ENCODE data around the gene SDHA.

Gene SDHA

DNA sequence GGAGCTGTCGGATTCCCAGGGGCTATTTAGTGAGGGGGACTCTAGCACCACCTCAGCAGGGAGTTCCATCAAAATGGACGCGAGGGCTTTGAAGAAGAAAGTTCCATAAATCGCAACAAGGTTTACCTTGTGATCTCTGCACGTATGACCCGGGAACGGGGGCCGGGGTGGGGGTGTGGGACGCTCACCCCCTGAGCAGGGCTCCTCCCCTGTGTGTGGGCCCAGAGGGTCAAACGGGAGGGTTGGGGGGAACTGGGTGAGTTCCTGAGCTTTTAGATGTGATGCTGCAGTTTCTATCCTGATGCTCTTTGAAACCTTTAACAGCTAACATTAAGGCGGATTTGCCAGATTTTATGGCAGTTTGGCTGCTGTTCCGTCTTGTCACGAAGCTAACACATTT, 45.7 kb upstream of the SDHA start:
- ChIA-PET POLR2A (no interaction called here), CTCF (no interaction called here)

DNA sequence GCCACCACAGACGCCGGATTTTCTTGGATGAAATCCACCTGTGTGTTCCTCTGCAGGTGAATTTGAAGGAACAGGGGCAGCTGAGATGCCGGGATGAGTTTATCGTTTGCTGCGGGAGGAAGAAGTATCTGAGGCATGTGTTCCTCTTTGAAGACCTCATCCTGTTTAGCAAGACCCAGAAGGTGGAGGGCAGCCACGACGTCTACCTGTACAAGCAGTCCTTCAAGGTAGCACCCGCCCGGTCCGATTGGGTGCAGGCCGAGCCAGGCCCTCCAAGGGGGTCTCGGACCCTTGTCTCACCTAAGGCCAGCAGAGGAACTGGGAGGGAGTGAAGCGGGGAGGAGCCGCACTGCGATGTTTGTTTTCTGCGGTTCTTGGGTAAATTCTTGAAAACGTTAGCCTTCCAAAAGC, 45.3 kb upstream of the SDHA start:
- ChIA-PET CTCF (interaction anchor here (0.8 kb wide), 1 partner anchor 12 kb away, joined by 3 read pairs; no protein-coding TSS in a partner anchor), POLR2A (no interaction called here)
- Histone ChIP-seq H3K4me3 (ENCODE audit: low read depth, low read length) (no peak overlapping the region), H3K36me3 (ENCODE audit: control insufficient read depth in 2 of 2, insufficient read depth in 1 of 2, low read length in 2 of 2) (no peaks in the 10 kb centered on the region), H3K4me1 (ENCODE audit: control insufficient read depth, insufficient read depth, low read length) (no peaks in the 10 kb centered on the region; the same call in 1 of the 2 replicates), H3K9me3 (ENCODE audit: control insufficient read depth, insufficient read depth, low read depth, low read length) (no peaks in the 10 kb centered on the region), H3K27ac (ENCODE audit: extremely low read depth, low read depth, low read length) (no peak overlapping the region)
- TF ChIP-seq ZNF837 (tag by site-specific recombination; IDR thresholded peaks at IDR 0.05) (no peak), ZBTB1 (tag by site-specific recombination; IDR thresholded peaks at IDR 0.05) (no peak), ZNF624 (tag by site-specific recombination; IDR thresholded peaks at IDR 0.05) (no peak), ZNF140 (tag by site-specific recombination; IDR thresholded peaks at IDR 0.05) (no peak), ZNF16 (tag by site-specific recombination; IDR thresholded peaks at IDR 0.05; ENCODE audit: low read depth) (no peak)
- TF ChIP-seq, protein P1, sequence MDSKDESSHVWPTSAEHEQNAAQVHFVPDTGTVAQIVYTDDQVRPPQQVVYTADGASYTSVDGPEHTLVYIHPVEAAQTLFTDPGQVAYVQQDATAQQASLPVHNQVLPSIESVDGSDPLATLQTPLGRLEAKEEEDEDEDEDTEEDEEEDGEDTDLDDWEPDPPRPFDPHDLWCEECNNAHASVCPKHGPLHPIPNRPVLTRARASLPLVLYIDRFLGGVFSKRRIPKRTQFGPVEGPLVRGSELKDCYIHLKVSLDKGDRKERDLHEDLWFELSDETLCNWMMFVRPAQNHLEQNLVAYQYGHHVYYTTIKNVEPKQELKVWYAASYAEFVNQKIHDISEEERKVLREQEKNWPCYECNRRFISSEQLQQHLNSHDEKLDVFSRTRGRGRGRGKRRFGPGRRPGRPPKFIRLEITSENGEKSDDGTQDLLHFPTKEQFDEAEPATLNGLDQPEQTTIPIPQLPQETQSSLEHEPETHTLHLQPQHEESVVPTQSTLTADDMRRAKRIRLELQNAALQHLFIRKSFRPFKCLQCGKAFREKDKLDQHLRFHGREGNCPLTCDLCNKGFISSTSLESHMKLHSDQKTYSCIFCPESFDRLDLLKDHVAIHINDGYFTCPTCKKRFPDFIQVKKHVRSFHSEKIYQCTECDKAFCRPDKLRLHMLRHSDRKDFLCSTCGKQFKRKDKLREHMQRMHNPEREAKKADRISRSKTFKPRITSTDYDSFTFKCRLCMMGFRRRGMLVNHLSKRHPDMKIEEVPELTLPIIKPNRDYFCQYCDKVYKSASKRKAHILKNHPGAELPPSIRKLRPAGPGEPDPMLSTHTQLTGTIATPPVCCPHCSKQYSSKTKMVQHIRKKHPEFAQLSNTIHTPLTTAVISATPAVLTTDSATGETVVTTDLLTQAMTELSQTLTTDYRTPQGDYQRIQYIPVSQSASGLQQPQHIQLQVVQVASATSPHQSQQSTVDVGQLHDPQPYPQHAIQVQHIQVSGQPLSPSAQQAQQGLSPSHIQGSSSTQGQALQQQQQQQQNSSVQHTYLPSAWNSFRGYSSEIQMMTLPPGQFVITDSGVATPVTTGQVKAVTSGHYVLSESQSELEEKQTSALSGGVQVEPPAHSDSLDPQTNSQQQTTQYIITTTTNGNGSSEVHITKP (tag by site-specific recombination; IDR thresholded peaks at IDR 0.05): no peak

More for the DNA sequence above, 45.7 kb upstream of the SDHA start:
- H3K9me3 ChIP-seq (ENCODE audit: control insufficient read depth, insufficient read depth, low read depth, low read length): no peaks in the 10 kb centered on the region
- H3K4me1 ChIP-seq (ENCODE audit: control insufficient read depth, insufficient read depth, low read length): no peaks in the 10 kb centered on the region; the same call in 1 of the 2 replicates
- TF ChIP-seq SP2 (tag by site-specific recombination; IDR thresholded peaks at IDR 0.05) (no peak), YY1 (tag by site-specific recombination; IDR thresholded peaks at IDR 0.05) (no peak), ZNF426 (tag by site-specific recombination; IDR thresholded peaks at IDR 0.05) (no peak), ZNF221 (tag by site-specific recombination; IDR thresholded peaks at IDR 0.05; ENCODE audit: borderline replicate concordance) (no peak), ZNF274 (IDR thresholded peaks at IDR 0.05; ENCODE audit: low read length) (no peak), ZNF274 (tag by site-specific recombination; IDR thresholded peaks at IDR 0.05; ENCODE audit: borderline replicate concordance) (no peak), ZFHX2 (tag by site-specific recombination; conservative IDR thresholded peaks at IDR 0.05) (no peak), ZNF510 (tag by site-specific recombination; IDR thresholded peaks at IDR 0.05; ENCODE audit: insufficient replicate concordance) (no peak), ZNF664 (tag by site-specific recombination; IDR thresholded peaks at IDR 0.05) (no peak), ZNF202 (tag by site-specific recombination; IDR thresholded peaks at IDR 0.05; ENCODE audit: borderline replicate concordance) (no peak)
- TF ChIP-seq, protein P2, sequence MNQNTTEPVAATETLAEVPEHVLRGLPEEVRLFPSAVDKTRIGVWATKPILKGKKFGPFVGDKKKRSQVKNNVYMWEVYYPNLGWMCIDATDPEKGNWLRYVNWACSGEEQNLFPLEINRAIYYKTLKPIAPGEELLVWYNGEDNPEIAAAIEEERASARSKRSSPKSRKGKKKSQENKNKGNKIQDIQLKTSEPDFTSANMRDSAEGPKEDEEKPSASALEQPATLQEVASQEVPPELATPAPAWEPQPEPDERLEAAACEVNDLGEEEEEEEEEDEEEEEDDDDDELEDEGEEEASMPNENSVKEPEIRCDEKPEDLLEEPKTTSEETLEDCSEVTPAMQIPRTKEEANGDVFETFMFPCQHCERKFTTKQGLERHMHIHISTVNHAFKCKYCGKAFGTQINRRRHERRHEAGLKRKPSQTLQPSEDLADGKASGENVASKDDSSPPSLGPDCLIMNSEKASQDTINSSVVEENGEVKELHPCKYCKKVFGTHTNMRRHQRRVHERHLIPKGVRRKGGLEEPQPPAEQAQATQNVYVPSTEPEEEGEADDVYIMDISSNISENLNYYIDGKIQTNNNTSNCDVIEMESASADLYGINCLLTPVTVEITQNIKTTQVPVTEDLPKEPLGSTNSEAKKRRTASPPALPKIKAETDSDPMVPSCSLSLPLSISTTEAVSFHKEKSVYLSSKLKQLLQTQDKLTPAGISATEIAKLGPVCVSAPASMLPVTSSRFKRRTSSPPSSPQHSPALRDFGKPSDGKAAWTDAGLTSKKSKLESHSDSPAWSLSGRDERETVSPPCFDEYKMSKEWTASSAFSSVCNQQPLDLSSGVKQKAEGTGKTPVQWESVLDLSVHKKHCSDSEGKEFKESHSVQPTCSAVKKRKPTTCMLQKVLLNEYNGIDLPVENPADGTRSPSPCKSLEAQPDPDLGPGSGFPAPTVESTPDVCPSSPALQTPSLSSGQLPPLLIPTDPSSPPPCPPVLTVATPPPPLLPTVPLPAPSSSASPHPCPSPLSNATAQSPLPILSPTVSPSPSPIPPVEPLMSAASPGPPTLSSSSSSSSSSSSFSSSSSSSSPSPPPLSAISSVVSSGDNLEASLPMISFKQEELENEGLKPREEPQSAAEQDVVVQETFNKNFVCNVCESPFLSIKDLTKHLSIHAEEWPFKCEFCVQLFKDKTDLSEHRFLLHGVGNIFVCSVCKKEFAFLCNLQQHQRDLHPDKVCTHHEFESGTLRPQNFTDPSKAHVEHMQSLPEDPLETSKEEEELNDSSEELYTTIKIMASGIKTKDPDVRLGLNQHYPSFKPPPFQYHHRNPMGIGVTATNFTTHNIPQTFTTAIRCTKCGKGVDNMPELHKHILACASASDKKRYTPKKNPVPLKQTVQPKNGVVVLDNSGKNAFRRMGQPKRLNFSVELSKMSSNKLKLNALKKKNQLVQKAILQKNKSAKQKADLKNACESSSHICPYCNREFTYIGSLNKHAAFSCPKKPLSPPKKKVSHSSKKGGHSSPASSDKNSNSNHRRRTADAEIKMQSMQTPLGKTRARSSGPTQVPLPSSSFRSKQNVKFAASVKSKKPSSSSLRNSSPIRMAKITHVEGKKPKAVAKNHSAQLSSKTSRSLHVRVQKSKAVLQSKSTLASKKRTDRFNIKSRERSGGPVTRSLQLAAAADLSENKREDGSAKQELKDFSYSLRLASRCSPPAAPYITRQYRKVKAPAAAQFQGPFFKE (tag by site-specific recombination; IDR thresholded peaks at IDR 0.05; ENCODE audit: borderline replicate concordance): no peak
- no peaks in the 10 kb centered on the region for H3K36me3 ChIP-seq (ENCODE audit: control insufficient read depth in 2 of 2, insufficient read depth in 1 of 2, low read length in 2 of 2)
- H3K27ac ChIP-seq (ENCODE audit: extremely low read depth, low read depth, low read length): no peak overlapping the region
- no peak overlapping the region for H3K4me3 ChIP-seq (ENCODE audit: low read depth, low read length)
